GM13977 (cell line): ENCODE measurements around the gene APRT.
"Not testable (repeated sequence)": the region's sequence is repeated elsewhere in the genome, so short reads cannot be mapped to it uniquely, and the experiment has no call there.

ENCODE experiments used
- DNase-seq: peaks from one replicate; pipeline ENCODE4 v3.0.0; 2012; ENCODE audit warnings: low spot score
- in situ Hi-C: fragments of 300-500 bp; cut with MboI; formaldehyde crosslinking; loops from one replicate; pipeline ENCODE4 v1.12.0; 2022; ENCODE audit warnings: low sequenced_read_pairs, low pct_unique_long_range_greater_than_20kb, mixed read lengths, inconsistent platforms; ENCODE audit not compliant: unreplicated experiment
- TF ChIP-seq, protein P1 (sequence below): IDR thresholded peaks from 2 replicates; pipeline ENCODE4 v1.5.1; 2012; ENCODE audit warnings: mild to moderate bottlenecking, control low read depth; ENCODE audit not compliant: insufficient read depth; ENCODE audit errors: extremely low read depth, missing control alignments

APRT gene

DNA sequence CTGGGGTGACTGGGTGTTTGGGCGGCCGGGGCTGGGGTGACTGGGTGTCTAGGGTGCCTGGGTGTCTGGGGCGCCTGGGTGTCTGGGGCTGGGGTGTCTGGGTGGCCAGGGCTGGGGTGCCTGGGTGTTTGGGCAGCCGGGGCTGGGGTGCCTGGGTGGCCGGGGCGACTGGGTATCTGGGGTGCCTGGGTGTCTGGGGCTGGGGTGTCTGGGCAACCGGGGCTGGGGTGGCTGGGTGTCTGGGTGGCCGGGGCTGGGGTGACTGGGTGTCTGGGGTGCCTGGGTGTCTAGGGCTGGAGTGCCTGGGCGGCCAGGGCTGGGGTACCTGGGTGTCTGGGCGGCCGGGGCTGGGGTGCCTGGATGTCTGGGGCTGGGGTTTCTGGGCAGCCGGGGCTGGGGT lies 13.4 kb upstream of the APRT start:
- no peak for DNase-seq
- TF ChIP-seq, protein P1, sequence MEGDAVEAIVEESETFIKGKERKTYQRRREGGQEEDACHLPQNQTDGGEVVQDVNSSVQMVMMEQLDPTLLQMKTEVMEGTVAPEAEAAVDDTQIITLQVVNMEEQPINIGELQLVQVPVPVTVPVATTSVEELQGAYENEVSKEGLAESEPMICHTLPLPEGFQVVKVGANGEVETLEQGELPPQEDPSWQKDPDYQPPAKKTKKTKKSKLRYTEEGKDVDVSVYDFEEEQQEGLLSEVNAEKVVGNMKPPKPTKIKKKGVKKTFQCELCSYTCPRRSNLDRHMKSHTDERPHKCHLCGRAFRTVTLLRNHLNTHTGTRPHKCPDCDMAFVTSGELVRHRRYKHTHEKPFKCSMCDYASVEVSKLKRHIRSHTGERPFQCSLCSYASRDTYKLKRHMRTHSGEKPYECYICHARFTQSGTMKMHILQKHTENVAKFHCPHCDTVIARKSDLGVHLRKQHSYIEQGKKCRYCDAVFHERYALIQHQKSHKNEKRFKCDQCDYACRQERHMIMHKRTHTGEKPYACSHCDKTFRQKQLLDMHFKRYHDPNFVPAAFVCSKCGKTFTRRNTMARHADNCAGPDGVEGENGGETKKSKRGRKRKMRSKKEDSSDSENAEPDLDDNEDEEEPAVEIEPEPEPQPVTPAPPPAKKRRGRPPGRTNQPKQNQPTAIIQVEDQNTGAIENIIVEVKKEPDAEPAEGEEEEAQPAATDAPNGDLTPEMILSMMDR = no peak
- in situ Hi-C loops = no loop called here

DNA sequence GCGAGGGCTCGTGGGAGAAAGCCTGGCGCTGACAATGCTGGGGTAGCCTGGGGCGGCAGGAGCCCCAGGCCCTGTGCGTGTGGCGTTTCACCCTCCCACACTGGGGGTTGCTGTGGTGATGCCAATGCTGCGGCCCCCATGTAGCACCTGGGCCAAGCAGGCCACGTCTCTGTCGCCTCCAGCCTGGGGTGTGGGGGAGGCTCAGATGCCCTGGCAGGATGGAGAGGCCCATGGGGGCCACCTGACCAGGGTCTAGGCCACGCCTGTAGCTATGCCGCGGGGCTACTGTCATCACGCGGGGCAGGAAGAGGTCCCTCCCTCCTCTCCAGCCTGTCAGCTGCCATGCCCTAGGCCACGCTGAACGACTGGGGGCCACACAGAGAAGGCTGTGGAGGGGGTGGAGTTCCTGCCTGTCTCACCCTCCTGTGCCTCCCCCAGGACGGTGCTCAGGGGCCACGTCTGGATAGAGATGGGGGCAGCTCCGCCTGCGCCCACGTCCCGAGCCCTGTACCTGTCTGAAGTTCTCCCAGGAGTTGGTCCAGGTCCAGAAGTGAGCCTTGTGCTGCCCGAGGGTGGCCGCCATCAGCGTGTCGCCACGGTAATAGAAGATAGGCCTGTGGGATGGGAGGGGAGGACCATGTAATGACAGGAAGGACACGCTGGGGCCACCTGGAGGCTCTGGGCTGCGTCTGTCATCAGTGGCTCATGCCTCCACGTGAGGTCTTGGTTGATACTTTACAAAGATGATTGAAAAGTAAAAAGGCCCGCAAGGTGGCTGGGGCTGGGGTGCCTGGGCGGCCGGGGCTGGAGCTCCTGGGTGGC lies 12.7 kb upstream of the APRT start:
- in situ Hi-C loops = no loop called here
- TF ChIP-seq, protein P1 = no peak
- DNase-seq = no peak

DNA sequence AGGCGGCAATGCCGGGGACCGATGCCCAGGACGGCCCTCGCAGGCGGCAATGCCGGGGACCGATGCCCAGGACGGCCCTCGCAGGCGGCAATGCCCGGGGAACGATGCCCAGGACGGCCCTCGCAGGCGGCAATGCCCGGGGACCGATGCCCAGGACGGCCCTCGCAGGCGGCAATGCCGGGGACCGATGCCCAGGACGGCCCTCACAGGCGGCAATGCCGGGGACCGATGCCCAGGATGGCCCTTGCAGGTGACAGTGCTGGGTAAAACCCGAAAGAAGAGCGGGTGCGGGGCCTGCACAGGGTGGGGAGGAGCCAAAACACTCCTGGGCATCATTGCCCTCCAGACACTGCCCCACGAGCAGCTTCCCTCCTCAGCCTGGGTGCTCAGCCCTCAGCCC lies 11.9 kb upstream of the APRT start:
- DNase-seq, in situ Hi-C loops: not testable (repeated sequence)

DNA sequence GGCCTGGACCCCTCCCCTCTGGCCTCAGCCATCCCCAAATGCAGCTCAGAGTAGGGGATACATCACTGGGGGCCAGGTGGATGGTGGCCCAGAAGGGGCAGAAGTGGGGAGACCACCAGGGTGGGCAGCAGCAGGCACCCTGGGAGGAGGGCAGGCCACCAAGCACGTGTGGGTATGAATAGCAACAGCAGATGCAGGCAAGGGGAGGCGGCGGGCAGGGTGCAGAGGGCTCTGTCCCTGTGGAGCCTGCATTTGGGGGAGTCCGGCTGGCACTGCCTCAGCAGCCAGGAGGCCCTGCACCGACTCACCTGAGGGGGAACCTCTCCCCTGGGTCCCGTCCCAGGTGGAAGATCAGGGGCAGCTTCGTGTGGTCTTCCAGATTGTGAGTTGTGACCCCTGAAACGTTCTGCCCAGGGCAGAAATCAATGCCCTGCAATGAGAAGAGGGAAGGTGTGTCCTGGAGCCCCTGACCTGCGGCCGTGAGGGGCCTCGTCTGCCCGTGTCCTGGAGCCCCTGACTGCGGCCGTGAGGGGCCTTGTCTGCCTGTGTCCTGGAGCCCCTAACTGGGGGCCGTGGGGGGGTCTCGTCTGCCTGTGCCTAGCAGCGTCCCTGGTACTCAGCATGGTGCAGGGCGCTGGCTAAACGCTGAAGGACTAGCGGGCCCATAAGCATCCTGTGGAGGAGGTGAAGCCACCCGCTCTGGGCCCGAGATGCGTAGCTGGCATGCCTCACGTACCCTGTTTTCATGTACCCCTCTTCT lies 10.7 kb upstream of the APRT start:
- TF ChIP-seq, protein P1 = no peak
- in situ Hi-C loops = no loop called here
- DNase-seq = no peak

DNA sequence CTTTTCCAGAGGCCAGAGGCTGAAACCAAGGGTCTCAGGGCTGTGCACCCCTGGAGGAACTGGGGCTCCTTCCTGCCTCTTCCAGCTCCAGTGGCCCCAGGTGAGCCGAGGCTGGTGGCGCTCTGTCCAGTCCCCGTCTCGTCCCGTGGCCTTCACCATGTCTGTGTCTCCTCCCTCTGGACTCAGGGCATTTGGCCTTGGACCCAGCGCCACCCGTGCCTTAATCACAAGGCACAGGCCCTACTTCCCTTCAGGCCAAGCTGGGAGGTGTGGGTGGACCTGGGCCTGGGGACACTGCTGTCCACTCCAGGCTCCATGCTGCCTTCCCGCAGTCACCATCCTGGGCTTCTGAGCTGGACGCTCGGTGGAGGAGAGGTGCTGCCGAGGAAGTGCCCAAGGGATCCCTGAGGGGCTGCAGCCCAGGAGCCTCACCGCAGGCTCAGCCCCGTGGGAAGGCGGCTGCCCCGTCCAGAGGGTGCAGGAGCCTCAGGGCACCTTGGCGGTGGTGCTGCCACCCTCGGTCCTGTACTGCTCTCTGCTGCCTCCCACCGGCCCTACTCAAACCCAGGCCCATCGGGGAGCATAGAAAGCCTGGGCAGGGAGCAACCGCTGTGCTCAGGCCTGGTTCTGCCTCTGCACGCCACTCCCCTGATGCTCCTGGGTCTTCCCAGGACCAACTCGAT lies 9.6 kb upstream of the APRT start:
- in situ Hi-C loops = no loop called here
- no peak for DNase-seq
- TF ChIP-seq, protein P1 = no peak

DNA sequence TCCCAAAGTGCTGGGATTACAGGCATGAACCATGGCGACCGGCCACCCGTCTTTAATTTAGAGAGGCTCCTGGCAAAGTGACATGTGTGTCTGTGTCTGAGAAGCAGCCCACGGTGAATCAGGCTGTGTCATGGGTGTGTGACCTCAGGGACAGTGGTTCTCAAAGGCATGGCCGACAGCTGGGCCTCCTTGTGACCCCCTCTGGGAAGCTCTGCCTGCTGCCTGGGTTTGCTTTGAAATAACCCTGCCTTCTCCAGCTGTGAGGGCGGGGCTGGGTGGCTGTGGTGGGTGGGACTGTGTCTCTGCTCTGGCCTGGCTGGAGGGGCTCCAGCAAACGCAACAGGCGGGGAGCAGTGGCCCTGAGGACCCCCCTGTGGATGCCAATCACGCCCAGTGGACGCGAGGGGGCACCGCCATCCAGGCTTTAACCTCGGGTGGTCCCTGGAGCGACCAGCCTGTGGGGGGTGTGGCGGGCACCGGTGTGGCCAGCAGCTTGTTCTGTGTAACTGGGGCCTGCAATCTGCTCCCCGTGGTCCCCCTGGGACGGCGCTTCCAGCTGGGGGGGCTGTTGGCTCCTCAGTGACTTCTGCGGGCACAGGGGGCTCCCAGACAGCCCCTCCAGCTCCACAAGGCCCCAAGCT lies 8.8 kb upstream of the APRT start:
- in situ Hi-C loops = no loop called here

More for the DNA sequence above, 8.8 kb upstream of the APRT start:
- DNase-seq = no peak
- TF ChIP-seq, protein P1 = no peak
